GM18505 (cell line): ENCODE results near the gene ATP9B.

Experiments
- ATAC-seq: cut with Tn5 transposase; IDR thresholded peaks from one replicate; pipeline ENCODE4 v1.9.1; 2021; ENCODE audit not compliant: unreplicated experiment
- POLR2A ChIP-seq: IDR thresholded peaks from 4 replicates; pipeline ENCODE4 v1.6.1; 2011; ENCODE audit warnings: borderline replicate concordance; ENCODE audit not compliant: insufficient read depth, insufficient read length; ENCODE audit errors: extremely low read depth

Gene ATP9B, protein sequence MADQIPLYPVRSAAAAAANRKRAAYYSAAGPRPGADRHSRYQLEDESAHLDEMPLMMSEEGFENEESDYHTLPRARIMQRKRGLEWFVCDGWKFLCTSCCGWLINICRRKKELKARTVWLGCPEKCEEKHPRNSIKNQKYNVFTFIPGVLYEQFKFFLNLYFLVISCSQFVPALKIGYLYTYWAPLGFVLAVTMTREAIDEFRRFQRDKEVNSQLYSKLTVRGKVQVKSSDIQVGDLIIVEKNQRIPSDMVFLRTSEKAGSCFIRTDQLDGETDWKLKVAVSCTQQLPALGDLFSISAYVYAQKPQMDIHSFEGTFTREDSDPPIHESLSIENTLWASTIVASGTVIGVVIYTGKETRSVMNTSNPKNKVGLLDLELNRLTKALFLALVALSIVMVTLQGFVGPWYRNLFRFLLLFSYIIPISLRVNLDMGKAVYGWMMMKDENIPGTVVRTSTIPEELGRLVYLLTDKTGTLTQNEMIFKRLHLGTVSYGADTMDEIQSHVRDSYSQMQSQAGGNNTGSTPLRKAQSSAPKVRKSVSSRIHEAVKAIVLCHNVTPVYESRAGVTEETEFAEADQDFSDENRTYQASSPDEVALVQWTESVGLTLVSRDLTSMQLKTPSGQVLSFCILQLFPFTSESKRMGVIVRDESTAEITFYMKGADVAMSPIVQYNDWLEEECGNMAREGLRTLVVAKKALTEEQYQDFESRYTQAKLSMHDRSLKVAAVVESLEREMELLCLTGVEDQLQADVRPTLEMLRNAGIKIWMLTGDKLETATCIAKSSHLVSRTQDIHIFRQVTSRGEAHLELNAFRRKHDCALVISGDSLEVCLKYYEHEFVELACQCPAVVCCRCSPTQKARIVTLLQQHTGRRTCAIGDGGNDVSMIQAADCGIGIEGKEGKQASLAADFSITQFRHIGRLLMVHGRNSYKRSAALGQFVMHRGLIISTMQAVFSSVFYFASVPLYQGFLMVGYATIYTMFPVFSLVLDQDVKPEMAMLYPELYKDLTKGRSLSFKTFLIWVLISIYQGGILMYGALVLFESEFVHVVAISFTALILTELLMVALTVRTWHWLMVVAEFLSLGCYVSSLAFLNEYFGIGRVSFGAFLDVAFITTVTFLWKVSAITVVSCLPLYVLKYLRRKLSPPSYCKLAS

GRCh38 chr18:79068937-79069716 lies at the start of gene ATP9B:
ATP9B (plus strand) TSS chr18:79069394; CDS start chr18:79069411, 17 bp downstream.
- TF ChIP-seq POLR2A, result peak; percentile 70

GRCh38 chr18:79019881-79020280 lies 49.3 kb upstream of the ATP9B start:
- no peak for ATAC-seq
- no peak for TF ChIP-seq POLR2A

More at GRCh38 chr18:79068937-79069716, at the start of gene ATP9B:
- ATAC-seq, result peak; percentile 90

GRCh38 chr18:79022603-79023002 lies 46.6 kb upstream of the ATP9B start:
- ATAC-seq, result no peak
- no peak for TF ChIP-seq POLR2A

GRCh38 chr18:79026491-79026890 lies 42.7 kb upstream of the ATP9B start:
- no peak for TF ChIP-seq POLR2A
- ATAC-seq, result no peak

GRCh38 chr18:79030680-79031079 lies 38.5 kb upstream of the ATP9B start:
- no peak for TF ChIP-seq POLR2A
- ATAC-seq, result no peak

DNA sequence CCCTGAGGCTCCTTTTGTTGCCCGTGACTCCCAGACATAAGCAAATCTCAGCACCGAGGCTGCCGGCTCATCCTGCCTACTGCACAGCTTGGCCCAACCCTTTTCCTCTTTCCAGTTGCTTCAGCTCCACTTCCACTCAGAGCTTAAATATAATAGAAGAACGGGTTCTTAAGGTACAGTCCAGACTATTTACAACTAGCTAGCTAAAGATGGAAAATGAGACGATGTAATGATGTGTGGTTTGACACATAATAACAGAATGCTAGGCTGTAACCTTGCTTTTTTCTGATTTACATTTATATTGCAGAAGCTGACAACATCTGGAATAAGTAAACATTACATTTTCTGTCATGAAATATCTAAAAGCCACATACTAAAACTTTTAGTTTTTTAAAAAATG lies 26.9 kb upstream of the ATP9B start:
- ATAC-seq, result no peak
- TF ChIP-seq POLR2A, result no peak

- TF ChIP-seq POLR2A, result no peak
- ATAC-seq, result no peak
Observed at GRCh38 chr18:79043288-79043687, 25.9 kb upstream of the ATP9B start.

GRCh38 chr18:79046522-79046921 lies 22.7 kb upstream of the ATP9B start:
- TF ChIP-seq POLR2A, result no peak
- no peak for ATAC-seq

- no peak for ATAC-seq
- no peak for TF ChIP-seq POLR2A
Observed at GRCh38 chr18:79047556-79048244, 21.5 kb upstream of the ATP9B start.

DNA sequence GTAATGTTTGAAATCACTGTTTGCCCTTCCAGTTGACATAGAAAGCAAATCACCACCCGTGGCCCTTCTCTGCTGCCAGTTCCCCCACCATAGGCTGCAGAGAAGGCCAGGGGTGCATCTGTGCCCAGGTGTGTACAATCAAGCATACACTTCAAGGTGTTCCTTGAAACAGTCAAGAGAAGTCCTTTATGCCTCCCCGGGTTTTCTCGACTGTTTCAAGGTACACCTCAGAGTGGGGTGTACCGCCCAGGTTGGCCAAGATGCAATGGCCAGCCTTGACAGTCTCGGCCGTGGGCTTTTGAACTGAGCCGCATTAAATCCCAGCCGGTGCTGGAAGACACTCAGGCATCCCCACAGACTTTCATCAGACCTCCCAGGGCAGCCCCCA lies 21.0 kb upstream of the ATP9B start:
- ATAC-seq, result no peak
- no peak for TF ChIP-seq POLR2A

DNA sequence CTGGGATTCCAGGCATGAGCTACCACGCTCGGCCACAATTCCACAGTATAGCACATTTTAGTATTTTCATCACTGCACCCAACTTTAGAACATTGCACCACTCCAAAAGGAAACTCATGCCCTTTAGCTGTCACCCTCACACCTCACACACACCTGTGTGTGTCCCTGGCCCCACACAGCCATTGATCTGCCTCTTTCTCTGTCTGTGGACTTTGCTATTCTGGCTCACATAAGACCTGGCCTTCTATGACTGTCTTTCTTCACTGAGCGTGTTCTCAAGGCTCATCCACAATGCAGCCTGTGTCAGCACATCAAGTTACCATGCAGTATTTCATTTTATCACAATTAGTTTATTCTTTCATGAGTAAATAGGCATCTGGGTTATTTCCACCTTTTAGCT lies 19.7 kb upstream of the ATP9B start:
- no peak for ATAC-seq
- no peak for TF ChIP-seq POLR2A

DNA sequence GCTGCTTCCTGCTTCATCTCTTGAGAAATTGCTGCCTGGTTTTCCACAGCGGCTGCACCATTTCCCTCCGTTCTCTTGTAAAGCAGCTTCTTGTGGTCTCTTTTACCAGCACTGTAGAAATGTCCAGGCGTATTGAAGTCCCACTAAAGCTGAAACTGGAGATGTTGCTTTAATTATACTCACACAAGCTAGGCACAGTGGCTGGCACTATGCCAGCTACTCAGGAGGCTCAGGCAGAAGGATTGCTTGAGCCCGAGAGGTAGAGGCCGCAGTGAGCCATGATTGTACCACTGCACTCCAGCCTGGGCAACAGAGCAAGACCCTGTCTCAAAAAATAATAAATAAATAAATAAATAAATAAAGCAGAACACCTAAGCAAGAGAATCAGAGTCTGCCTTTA lies 19.2 kb upstream of the ATP9B start:
- no peak for TF ChIP-seq POLR2A
- ATAC-seq, result no peak
